Measurements from ENCODE around the gene APOL4.
"Not testable (repeated sequence)": the region's sequence is repeated elsewhere in the genome, so short reads cannot be mapped to it uniquely, and the experiment has no call there.

The APOL4 gene, protein sequence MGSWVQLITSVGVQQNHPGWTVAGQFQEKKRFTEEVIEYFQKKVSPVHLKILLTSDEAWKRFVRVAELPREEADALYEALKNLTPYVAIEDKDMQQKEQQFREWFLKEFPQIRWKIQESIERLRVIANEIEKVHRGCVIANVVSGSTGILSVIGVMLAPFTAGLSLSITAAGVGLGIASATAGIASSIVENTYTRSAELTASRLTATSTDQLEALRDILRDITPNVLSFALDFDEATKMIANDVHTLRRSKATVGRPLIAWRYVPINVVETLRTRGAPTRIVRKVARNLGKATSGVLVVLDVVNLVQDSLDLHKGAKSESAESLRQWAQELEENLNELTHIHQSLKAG

DNA sequence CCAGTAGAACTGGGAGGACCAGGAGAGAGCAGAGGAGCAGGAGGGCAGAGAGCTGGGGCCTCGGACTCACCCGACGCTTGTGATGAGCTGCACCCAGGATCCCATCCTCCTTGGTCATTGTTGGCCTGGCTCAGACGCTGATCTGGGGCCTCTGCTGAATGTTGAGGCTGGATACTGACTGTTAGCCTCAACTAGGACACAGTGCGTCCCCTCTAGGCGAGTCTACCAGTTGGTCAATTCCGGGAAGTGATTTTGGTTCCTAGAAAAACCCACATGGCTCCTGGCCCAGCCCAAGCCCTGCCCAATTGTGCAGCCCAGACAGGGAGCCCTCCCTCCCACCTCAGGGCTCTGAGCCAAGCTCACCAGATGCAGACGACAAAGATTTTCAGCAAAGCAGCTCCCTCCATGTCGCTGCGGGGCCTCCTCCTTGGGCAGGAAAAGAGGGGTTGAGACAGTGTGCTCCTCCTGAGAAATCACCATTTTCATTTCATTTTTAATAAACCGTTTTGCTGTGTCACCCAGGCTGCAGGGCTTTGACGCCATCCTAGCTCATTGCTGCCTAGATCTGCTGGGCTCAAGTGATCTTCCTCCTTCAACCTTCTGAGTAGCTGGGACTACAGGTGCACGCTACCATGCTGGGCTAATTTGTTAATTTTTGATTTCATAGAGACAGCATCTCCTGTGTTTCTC lies at the start of gene APOL4:
Gene APOL4 (minus strand): TSS at position 180 of the 690 bp plus-strand sequence. CDS start 75 bp downstream, at position 105.
- no peak within 1 kb of the TSS for H3K9ac ChIP-seq (ENCODE audit: insufficient read length, low read depth)
- no peak for TF ChIP-seq YY1 (IDR thresholded peaks at IDR 0.05; ENCODE audit: insufficient read depth, insufficient read length)
- no peak for TF ChIP-seq SUZ12 (IDR thresholded peaks at IDR 0.05; ENCODE audit: extremely low read depth, insufficient read depth, insufficient read length)
- TF ChIP-seq ZNF274 (IDR thresholded peaks at IDR 0.05; ENCODE audit: low read depth, low read length), result no peak
- DNase-seq (ENCODE audit: low read depth, low spot score), result no peak
- H3K4me3 ChIP-seq (ENCODE audit: insufficient read length, low read depth), result no peak within 1 kb of the TSS
- no peaks in the 10 kb centered on the region for H3K4me1 ChIP-seq (ENCODE audit: insufficient read depth, insufficient read length)
- H3K27me3 ChIP-seq (ENCODE audit: insufficient read depth, insufficient read length), result no peaks in the 10 kb centered on the region
- no peaks in the 10 kb centered on the region for H3K36me3 ChIP-seq (ENCODE audit: insufficient read depth, insufficient read length, low read length)
- no peaks in the 10 kb centered on the region for H3K9me3 ChIP-seq (ENCODE audit: insufficient read depth, low read length)

DNA sequence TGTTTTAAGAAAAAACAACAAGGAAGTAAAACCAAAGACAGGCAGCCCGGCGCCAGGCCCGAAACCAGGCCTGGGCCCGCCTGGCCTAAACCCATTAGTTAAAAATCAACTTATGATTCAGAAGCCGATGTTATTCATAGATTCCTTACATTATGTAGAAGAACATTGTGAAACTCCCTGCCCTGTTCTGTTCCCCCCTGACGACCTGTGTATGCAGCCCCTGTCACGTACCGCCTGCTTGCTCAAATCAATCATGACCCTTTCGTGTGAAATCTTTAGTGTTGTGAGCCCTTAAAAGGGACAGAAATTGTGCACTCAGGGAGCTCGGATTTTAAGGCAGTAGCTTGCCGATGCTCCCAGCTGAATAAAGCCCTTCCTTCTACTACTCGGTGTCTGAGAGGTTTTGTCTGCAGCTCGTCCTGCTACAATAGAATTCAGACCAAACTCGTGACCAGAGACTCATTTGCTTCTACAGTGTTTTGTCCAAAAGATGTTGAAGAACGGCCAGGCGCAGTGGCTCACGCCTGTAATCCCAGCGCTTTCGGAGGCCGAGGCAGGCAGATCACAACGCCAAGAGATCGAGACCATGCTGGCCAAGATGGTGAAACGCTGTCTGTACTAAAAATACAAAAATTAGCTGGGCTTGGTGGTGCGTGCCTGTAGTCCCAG lies 48.8 kb upstream of the APOL4 start:
- DNase-seq (ENCODE audit: low read depth, low spot score), result not testable (repeated sequence)

DNA sequence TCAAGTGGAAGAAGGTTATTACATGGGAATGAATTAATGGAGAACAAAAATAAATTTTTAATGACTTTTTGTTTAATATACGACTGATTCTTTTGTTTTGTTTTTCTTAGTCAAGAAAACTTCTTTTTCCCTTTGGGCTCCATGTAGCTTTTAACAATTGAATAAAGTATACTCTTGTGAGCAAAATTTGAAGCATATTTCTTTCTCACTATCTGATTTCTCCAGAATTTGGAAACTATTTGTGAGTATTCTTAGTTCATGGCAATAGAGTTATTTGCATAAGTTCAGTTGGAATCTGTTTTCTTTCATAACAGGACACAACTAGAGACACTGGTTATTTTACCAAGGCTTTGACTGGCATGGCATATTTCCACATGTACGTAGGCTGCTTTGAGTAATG lies 47.6 kb upstream of the APOL4 start:
- DNase-seq (ENCODE audit: low read depth, low spot score), result no peak
- Histone ChIP-seq H3K9ac (ENCODE audit: insufficient read length, low read depth) (no peak overlapping the region), H3K4me1 (ENCODE audit: insufficient read depth, insufficient read length) (peaks cover 6% of the 10 kb centered on the region)

More for the DNA sequence above, 48.8 kb upstream of the APOL4 start:
- not testable (repeated sequence) for H3K9ac ChIP-seq (ENCODE audit: insufficient read length, low read depth); H3K36me3 ChIP-seq (ENCODE audit: insufficient read depth, insufficient read length, low read length); H3K4me3 ChIP-seq (ENCODE audit: insufficient read length, low read depth); H3K4me1 ChIP-seq (ENCODE audit: insufficient read depth, insufficient read length); H3K27me3 ChIP-seq (ENCODE audit: insufficient read depth, insufficient read length); H3K9me3 ChIP-seq (ENCODE audit: insufficient read depth, low read length)

DNA sequence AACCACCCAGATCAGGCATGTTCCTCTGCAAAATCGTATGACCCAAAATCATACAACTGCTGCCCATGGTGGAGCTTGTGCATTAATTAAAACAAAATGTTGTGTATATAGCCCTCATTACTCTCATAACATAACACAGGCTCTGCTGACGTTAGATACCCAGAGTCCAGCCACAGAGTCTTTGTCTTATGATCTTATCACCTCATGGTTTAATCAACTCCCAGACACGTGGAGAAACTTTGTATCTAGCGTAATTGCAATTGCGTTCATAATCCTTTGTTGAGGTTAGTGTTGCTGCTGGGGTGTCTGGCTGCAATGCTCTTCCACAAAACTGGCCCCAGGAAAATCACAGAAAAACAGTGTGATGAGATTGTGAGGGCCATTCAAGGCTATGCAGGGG lies 46.3 kb upstream of the APOL4 start:
- TF ChIP-seq ZNF274 (IDR thresholded peaks at IDR 0.05; ENCODE audit: low read depth, low read length), result no peak
- TF ChIP-seq SUZ12 (IDR thresholded peaks at IDR 0.05; ENCODE audit: extremely low read depth, insufficient read depth, insufficient read length), result no peak
- TF ChIP-seq YY1 (IDR thresholded peaks at IDR 0.05; ENCODE audit: insufficient read depth, insufficient read length), result no peak
- Histone ChIP-seq H3K27me3 (ENCODE audit: insufficient read depth, insufficient read length) (no peaks in the 10 kb centered on the region), H3K4me1 (ENCODE audit: insufficient read depth, insufficient read length) (peaks cover 6% of the 10 kb centered on the region), H3K9me3 (ENCODE audit: insufficient read depth, low read length) (no peaks in the 10 kb centered on the region), H3K36me3 (ENCODE audit: insufficient read depth, insufficient read length, low read length) (no peaks in the 10 kb centered on the region), H3K4me3 (ENCODE audit: insufficient read length, low read depth) (no peak overlapping the region), H3K9ac (ENCODE audit: insufficient read length, low read depth) (no peak overlapping the region)
- no peak for DNase-seq (ENCODE audit: low read depth, low spot score)

More for the DNA sequence above, 47.6 kb upstream of the APOL4 start:
- Histone ChIP-seq H3K4me3 (ENCODE audit: insufficient read length, low read depth) (no peak overlapping the region), H3K9me3 (ENCODE audit: insufficient read depth, low read length) (no peaks in the 10 kb centered on the region), H3K36me3 (ENCODE audit: insufficient read depth, insufficient read length, low read length) (no peaks in the 10 kb centered on the region), H3K27me3 (ENCODE audit: insufficient read depth, insufficient read length) (no peaks in the 10 kb centered on the region)
- TF ChIP-seq ZNF274 (IDR thresholded peaks at IDR 0.05; ENCODE audit: low read depth, low read length) (no peak), YY1 (IDR thresholded peaks at IDR 0.05; ENCODE audit: insufficient read depth, insufficient read length) (no peak), SUZ12 (IDR thresholded peaks at IDR 0.05; ENCODE audit: extremely low read depth, insufficient read depth, insufficient read length) (no peak)

DNA sequence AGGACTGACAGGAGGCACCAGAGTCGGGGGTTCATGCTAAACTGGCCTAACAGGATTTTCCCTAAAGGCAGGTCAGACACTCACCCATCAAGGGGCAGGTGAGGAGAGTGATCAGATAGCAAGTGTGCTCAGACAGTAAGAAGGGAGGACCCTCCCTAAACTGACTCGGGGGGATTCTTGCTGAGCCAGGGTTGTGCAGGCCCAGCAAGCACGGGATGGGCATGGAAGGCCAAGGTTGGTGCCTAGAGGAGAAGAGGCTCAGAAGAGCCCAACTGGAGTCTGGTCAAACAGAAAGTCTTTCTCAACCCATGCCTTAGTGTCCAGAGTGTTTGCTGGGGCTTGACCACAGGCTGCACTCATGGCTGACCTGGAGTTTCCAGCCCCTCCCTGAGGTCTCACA lies 45.1 kb upstream of the APOL4 start:
- no peaks in the 10 kb centered on the region for H3K27me3 ChIP-seq (ENCODE audit: insufficient read depth, insufficient read length)
- TF ChIP-seq ZNF274 (IDR thresholded peaks at IDR 0.05; ENCODE audit: low read depth, low read length) (no peak), YY1 (IDR thresholded peaks at IDR 0.05; ENCODE audit: insufficient read depth, insufficient read length) (no peak), SUZ12 (IDR thresholded peaks at IDR 0.05; ENCODE audit: extremely low read depth, insufficient read depth, insufficient read length) (no peak)
- H3K4me3 ChIP-seq (ENCODE audit: insufficient read length, low read depth), result no peak overlapping the region
- DNase-seq (ENCODE audit: low read depth, low spot score), result no peak
- no peak overlapping the region for H3K9ac ChIP-seq (ENCODE audit: insufficient read length, low read depth)
- H3K36me3 ChIP-seq (ENCODE audit: insufficient read depth, insufficient read length, low read length), result no peaks in the 10 kb centered on the region
- no peaks in the 10 kb centered on the region for H3K9me3 ChIP-seq (ENCODE audit: insufficient read depth, low read length)
- H3K4me1 ChIP-seq (ENCODE audit: insufficient read depth, insufficient read length), result peaks cover 3% of the 10 kb centered on the region

DNA sequence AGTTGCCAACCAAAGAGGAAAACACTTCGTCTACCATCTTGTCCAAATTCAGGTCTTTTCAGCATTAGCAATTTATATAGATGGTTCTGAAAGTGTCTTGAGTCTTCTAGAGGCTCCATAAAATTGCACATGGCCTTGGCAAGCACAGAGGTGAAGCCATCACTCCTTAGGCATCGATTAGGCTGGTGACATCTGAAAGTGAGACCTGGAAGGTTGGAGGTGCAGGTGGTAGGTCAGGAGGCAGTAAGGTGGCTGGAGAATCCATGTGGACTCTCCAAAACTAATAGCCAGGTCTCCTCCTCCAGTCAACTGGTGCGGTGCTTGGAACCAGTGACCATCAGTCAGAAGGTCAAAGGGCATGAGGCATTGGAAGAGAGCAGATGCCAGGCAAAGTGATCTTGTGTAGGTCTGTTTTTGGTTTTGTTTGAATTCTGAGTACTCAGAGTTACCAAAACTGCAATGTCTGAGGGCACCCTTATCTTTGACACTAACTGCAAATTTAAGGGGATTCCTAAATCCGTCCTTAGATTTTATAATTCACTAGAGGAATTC lies 44.3 kb upstream of the APOL4 start:
- Histone ChIP-seq H3K4me1 (ENCODE audit: insufficient read depth, insufficient read length) (no peaks in the 10 kb centered on the region), H3K9me3 (ENCODE audit: insufficient read depth, low read length) (no peaks in the 10 kb centered on the region), H3K9ac (ENCODE audit: insufficient read length, low read depth) (no peak overlapping the region), H3K4me3 (ENCODE audit: insufficient read length, low read depth) (no peak overlapping the region), H3K27me3 (ENCODE audit: insufficient read depth, insufficient read length) (no peaks in the 10 kb centered on the region), H3K36me3 (ENCODE audit: insufficient read depth, insufficient read length, low read length) (no peaks in the 10 kb centered on the region)
- TF ChIP-seq ZNF274 (IDR thresholded peaks at IDR 0.05; ENCODE audit: low read depth, low read length) (no peak), SUZ12 (IDR thresholded peaks at IDR 0.05; ENCODE audit: extremely low read depth, insufficient read depth, insufficient read length) (no peak)
- DNase-seq (ENCODE audit: low read depth, low spot score), result no peak
